CD14-positive monocyte (primary cell): Measurements from ENCODE around the gene DUOX2. TPM values are rescaled to one million over a fixed set of nuclear protein-coding genes. Genes with fewer than 3 reads are reported as not detected.

Source experiments
- DNase-seq, 3 donors: peaks; one replicate each; pipeline ENCODE4 v3.0.0-alpha.2; 2011 to 2022
- H2AFZ ChIP-seq: 2 replicates; pipeline ENCODE4 v1.6.0; 2012; ENCODE audit warnings: mild to moderate bottlenecking, low read depth, low read length, inconsistent platforms; ENCODE audit not compliant: insufficient read depth, poor library complexity, severe bottlenecking
- H3K27ac ChIP-seq, 2 donors: 1 replicate in 1 of 2; 2 replicates in 1 of 2; pipeline ENCODE4 v1.5.1; 2012 to 2013; ENCODE audit warnings: low read length in 2 of 2, control low read depth in 1 of 2, inconsistent platforms in 1 of 2, low read depth in 1 of 2, mild to moderate bottlenecking in 1 of 2
- H3K27me3 ChIP-seq, 2 donors: one replicate each; pipeline versions ENCODE4 v1.6.0 to v1.6.1; 2011 to 2013; ENCODE audit warnings: low read length in 2 of 2; ENCODE audit not compliant: control insufficient read depth in 2 of 2, insufficient read depth in 2 of 2
- H3K36me3 ChIP-seq, 2 donors: replicated peaks in 1 of 2; 1 replicate in 1 of 2; 2 replicates in 1 of 2; pipeline versions ENCODE4 v1.5.1 to v1.6.1; 2012 to 2013; ENCODE audit warnings: low read length in 2 of 2, control low read depth in 1 of 2, inconsistent platforms in 1 of 2, mild to moderate bottlenecking in 1 of 2; ENCODE audit not compliant: insufficient read depth in 2 of 2, control insufficient read depth in 1 of 2
- H3K4me1 ChIP-seq, 2 donors: 1 replicate in 1 of 2; 2 replicates in 1 of 2; pipeline versions ENCODE4 v1.5.1 to v1.6.1; 2012 to 2013; ENCODE audit warnings: low read length in 2 of 2, control low read depth in 1 of 2, inconsistent platforms in 1 of 2, mild to moderate bottlenecking in 1 of 2, moderate library complexity in 1 of 2; ENCODE audit not compliant: insufficient read depth in 2 of 2, control insufficient read depth in 1 of 2
- H3K4me2 ChIP-seq: replicated peaks from 2 replicates; pipeline ENCODE3; 2012; ENCODE audit warnings: low read length, moderate library complexity, mild to moderate bottlenecking; ENCODE audit not compliant: poor library complexity, severe bottlenecking; ENCODE audit errors: extremely low read depth
- H3K4me3 ChIP-seq, 3 experiments: fragments of 200-600 bp in 1 of 3; sonication (generic) in 1 of 3; replicated peaks in 1 of 3; 1 replicate in 2 of 3; 2 replicates in 1 of 3; pipeline ENCODE4 v1.5.1; 2011 to 2013; ENCODE audit warnings: low read length in 3 of 3, mild to moderate bottlenecking in 3 of 3, control low read depth in 2 of 3, low read depth in 2 of 3, inconsistent platforms in 1 of 3, moderate library complexity in 1 of 3
- H3K79me2 ChIP-seq: 2 replicates; pipeline ENCODE4 v1.6.0; 2012; ENCODE audit warnings: mild to moderate bottlenecking, control low read depth, inconsistent platforms, low read length, moderate library complexity; ENCODE audit not compliant: insufficient read depth
- H3K9ac ChIP-seq: 2 replicates; pipeline ENCODE4 v1.6.0; 2017; ENCODE audit warnings: low read length, mild to moderate bottlenecking; ENCODE audit not compliant: insufficient read depth, poor library complexity, severe bottlenecking
- H3K9me3 ChIP-seq, 2 donors: replicated peaks in 1 of 2; 1 replicate in 1 of 2; 2 replicates in 1 of 2; pipeline versions ENCODE4 v1.5.1 to v1.6.1; 2012 to 2013; ENCODE audit warnings: low read length in 2 of 2, control low read depth in 1 of 2; ENCODE audit not compliant: control insufficient read depth in 1 of 2, insufficient read depth in 1 of 2
- H4K20me1 ChIP-seq: 2 replicates; pipeline ENCODE4 v1.6.0; 2012; ENCODE audit warnings: mild to moderate bottlenecking, low read length, control low read depth, moderate library complexity; ENCODE audit not compliant: insufficient read depth
- H3K27ac Mint-ChIP-seq, 7 donors: one replicate each; pipeline ENCODE4 v1.8.0; 2020; ENCODE audit warnings: mild to moderate bottlenecking in 7 of 7, mixed read lengths in 7 of 7, moderate library complexity in 6 of 7, inconsistent platforms in 2 of 7
- H3K27me3 Mint-ChIP-seq, 3 donors: one replicate each; pipeline ENCODE4 v1.8.0; 2021 to 2022; ENCODE audit warnings: low read depth in 3 of 3, mild to moderate bottlenecking in 3 of 3, mixed read lengths in 3 of 3, moderate library complexity in 3 of 3, inconsistent platforms in 1 of 3
- H3K36me3 Mint-ChIP-seq, 2 donors: one replicate each; pipeline ENCODE4 v1.8.0; 2020; ENCODE audit warnings: mixed read lengths in 2 of 2, inconsistent platforms in 1 of 2, mild to moderate bottlenecking in 1 of 2
- H3K4me1 Mint-ChIP-seq: one replicate; pipeline ENCODE4 v1.8.0; 2020; ENCODE audit warnings: mild to moderate bottlenecking, mixed read lengths
- H3K4me3 Mint-ChIP-seq, 2 donors: one replicate each; pipeline ENCODE4 v1.8.0; 2020; ENCODE audit warnings: mild to moderate bottlenecking in 2 of 2, mixed read lengths in 2 of 2, moderate library complexity in 1 of 2
- H3K9me3 Mint-ChIP-seq, 7 donors: one replicate each; pipeline ENCODE4 v1.8.0; 2020 to 2022; ENCODE audit warnings: mixed read lengths in 7 of 7, mild to moderate bottlenecking in 6 of 7, moderate library complexity in 6 of 7, inconsistent platforms in 2 of 7
- CTCF ChIP-seq: fragments of 200-600 bp; IDR thresholded peaks from one replicate; pipeline ENCODE4 v1.8.0; 2022; ENCODE audit warnings: antibody characterized with exemption, mild to moderate bottlenecking
- WGBS: methylation state at CpG from one replicate; pipeline ENCODE4 v1.1.5; 2013; ENCODE audit warnings: missing lambda C conversion rate; ENCODE audit not compliant: insufficient coverage; 5-methylcytosine and 5-hydroxymethylcytosine counted together
- intact Hi-C, 2 donors: fragments of 100-400 bp; cut with micrococcal nuclease; formaldehyde crosslinking; loops; one replicate each; pipeline versions ENCODE4 v1.15.0 to v1.15.1; 2023
- polyA plus RNA-seq, 3 donors: library from polyadenylated mRNA; depleted of rRNA in 1 of 3; unstranded in 2 of 3; stranded (reverse) in 1 of 3; fragments of 300-500 nt in 2 of 3; fragments of >200 nt in 1 of 3; fragmentation: Illumina TruSeq in 2 of 3; gene quantifications; 1 replicate in 2 of 3; 2 replicates in 1 of 3; pipeline ENCODE4 v1.2.3, GENCODE V29; 2012 to 2021

Gene DUOX2
- polyA plus RNA-seq, 3 donors, result 0.01 TPM; not detected in 2

- Histone ChIP-seq H3K9ac (no peak overlapping the region), H2AFZ (no peak overlapping the region), H4K20me1 (no peaks in the 10 kb centered on the region), H3K4me3 (no peak overlapping the region), H3K36me3 (no peaks in the 10 kb centered on the region), H3K9me3 (no peaks in the 10 kb centered on the region), H3K4me1 (no peaks in the 10 kb centered on the region), H3K27ac (no peak overlapping the region), H3K79me2 (no peaks in the 10 kb centered on the region), H3K4me2 (no peak overlapping the region), H3K27me3 (no peaks in the 10 kb centered on the region)
- peaks cover 4 to 6% (median 6%) of the 10 kb centered on the region in 3 donors for H3K27me3 Mint-ChIP-seq
- peaks cover 0 to 2% (median 0%) of the 10 kb centered on the region in 7 donors for H3K9me3 Mint-ChIP-seq
- 100% methylated on average over 5 of the region's 7 CpGs for WGBS
- H3K27ac Mint-ChIP-seq, result no peak overlapping the region
- DNase-seq, result no peak
- H3K4me1 Mint-ChIP-seq, result peaks cover 2% of the 10 kb centered on the region
- H3K4me3 Mint-ChIP-seq, result no peak overlapping the region
- intact Hi-C loops, result no loop called here
- TF ChIP-seq CTCF, result no peak
- H3K36me3 Mint-ChIP-seq, result no peaks in the 10 kb centered on the region
These were observed 16.5 kb downstream of the DUOX2 start for GRCh38 chr15:45097466-45097865.

GRCh38 chr15:45095661-45096060, 18.3 kb downstream of the DUOX2 start:
- Mint-ChIP-seq H3K9me3 (no peaks in the 10 kb centered on the region), H3K36me3 (no peaks in the 10 kb centered on the region), H3K4me3 (no peak overlapping the region), H3K27me3 (peaks cover 3 to 8% (median 4%) of the 10 kb centered on the region in 3 donors), H3K27ac (no peak overlapping the region), H3K4me1 (peaks cover 2% of the 10 kb centered on the region)
- Histone ChIP-seq H2AFZ (no peak overlapping the region), H3K9me3 (no peaks in the 10 kb centered on the region), H3K4me3 (no peak overlapping the region), H3K27me3 (no peaks in the 10 kb centered on the region), H3K27ac (no peak overlapping the region), H3K36me3 (no peaks in the 10 kb centered on the region), H3K4me1 (no peaks in the 10 kb centered on the region), H4K20me1 (no peaks in the 10 kb centered on the region), H3K4me2 (no peak overlapping the region), H3K79me2 (no peaks in the 10 kb centered on the region), H3K9ac (no peak overlapping the region)
- 96% methylated on average over 11 of the region's 11 CpGs for WGBS
- TF ChIP-seq CTCF, result no peak
- no peak for DNase-seq
- intact Hi-C loops, result no loop called here
